Subcutaneous abdominal adipose tissue (tissue), 5 donors: Measurements from ENCODE around the gene RAB20.
"Not testable (repeated sequence)": the region's sequence is repeated elsewhere in the genome, so short reads cannot be mapped to it uniquely, and the experiment has no call there.

Source experiments
- H3K27ac ChIP-seq: one replicate; pipeline ENCODE4 v1.7.0; 2013; ENCODE audit warnings: low read depth, mild to moderate bottlenecking, inconsistent platforms, low read length, moderate library complexity
- H3K27me3 ChIP-seq, 5 donors: one replicate each; pipeline ENCODE4 v1.7.0; 2013; ENCODE audit warnings: low read length in 5 of 5, inconsistent platforms in 1 of 5; ENCODE audit not compliant: control insufficient read depth in 5 of 5, insufficient read depth in 4 of 5
- H3K36me3 ChIP-seq, 5 donors: one replicate each; pipeline ENCODE4 v1.7.0; 2013; ENCODE audit warnings: low read length in 5 of 5; ENCODE audit not compliant: control insufficient read depth in 5 of 5, insufficient read depth in 5 of 5
- H3K4me1 ChIP-seq, 5 donors: one replicate each; pipeline ENCODE4 v1.7.0; 2013; ENCODE audit warnings: low read length in 5 of 5, mild to moderate bottlenecking in 3 of 5, moderate library complexity in 1 of 5; ENCODE audit not compliant: control insufficient read depth in 5 of 5, insufficient read depth in 5 of 5
- H3K4me3 ChIP-seq, 5 donors: one replicate each; pipeline ENCODE4 v1.7.0; 2013; ENCODE audit warnings: low read length in 5 of 5, low read depth in 1 of 5
- H3K9ac ChIP-seq, 5 donors: one replicate each; pipeline ENCODE4 v1.7.0; 2013; ENCODE audit warnings: low read length in 5 of 5, mild to moderate bottlenecking in 4 of 5, moderate library complexity in 3 of 5
- H3K9me3 ChIP-seq, 5 donors: one replicate each; pipeline ENCODE4 v1.7.0; 2013; ENCODE audit warnings: low read length in 5 of 5; ENCODE audit not compliant: control insufficient read depth in 5 of 5
- donor health status: healthy.
- donor health status: healthy.
- donor health status: healthy.
- donor health status: healthy.
- donor health status: healthy.

The RAB20 gene

GRCh38 chr13:110561344-110562035 lies at the start of gene RAB20:
Gene RAB20, minus strand, starts transcription at chr13:110561722. Its CDS starts 203 bp downstream, at chr13:110561519.
- Histone ChIP-seq H3K27me3 (no peaks in the 10 kb centered on the region), H3K27ac (peak within 1 kb of the TSS; percentile 97), H3K4me3 (peak within 1 kb of the TSS; percentile 87 to 96 (median 93)), H3K36me3 (peaks cover 0 to 14% (median 5%) of the 10 kb centered on the region in 5 donors), H3K9me3 (no peaks in the 10 kb centered on the region), H3K9ac (peak within 1 kb of the TSS; percentile 90 to 94 (median 93)), H3K4me1 (peaks cover 8 to 64% (median 49%) of the 10 kb centered on the region in 5 donors)

DNA sequence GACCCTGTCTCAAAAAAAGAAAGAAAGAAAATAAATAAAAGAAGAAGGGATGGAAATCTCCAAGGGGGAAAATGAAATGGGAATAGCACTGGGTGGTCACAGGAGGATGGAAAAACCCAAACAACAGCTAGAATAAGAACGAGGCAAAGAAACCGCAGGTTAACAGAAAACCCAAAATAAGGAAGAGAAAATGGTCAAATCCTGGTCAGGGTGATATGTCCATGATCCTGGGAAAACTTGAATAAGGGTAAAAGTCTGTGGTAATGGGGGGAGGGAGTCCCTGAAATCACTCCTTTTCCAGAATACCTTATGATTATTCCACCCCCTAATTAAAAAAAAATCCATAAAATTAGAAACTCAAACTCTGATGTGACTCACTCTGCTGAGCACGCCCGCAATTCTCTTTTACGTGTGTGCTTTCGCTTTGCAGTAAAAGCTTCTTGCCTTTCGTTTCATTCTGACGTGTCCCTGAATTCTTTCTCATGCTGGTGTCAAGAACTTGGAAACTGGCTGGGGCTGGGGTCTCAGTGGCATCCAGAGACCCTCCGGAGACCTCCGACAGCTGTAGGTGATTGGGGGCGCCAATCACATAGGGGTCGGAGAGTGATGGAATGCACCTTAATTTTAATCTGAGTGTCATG lies 49.6 kb upstream of the RAB20 start:
- H3K4me3 ChIP-seq: no peak overlapping the region
- H3K27me3 ChIP-seq: peaks cover 3 to 7% (median 6%) of the 10 kb centered on the region in 5 donors
- H3K9me3 ChIP-seq: no peaks in the 10 kb centered on the region
- H3K9ac ChIP-seq: no peak overlapping the region
- no peak overlapping the region for H3K27ac ChIP-seq
- H3K36me3 ChIP-seq: no peaks in the 10 kb centered on the region
- peaks cover 0 to 7% (median 6%) of the 10 kb centered on the region in 5 donors for H3K4me1 ChIP-seq

DNA sequence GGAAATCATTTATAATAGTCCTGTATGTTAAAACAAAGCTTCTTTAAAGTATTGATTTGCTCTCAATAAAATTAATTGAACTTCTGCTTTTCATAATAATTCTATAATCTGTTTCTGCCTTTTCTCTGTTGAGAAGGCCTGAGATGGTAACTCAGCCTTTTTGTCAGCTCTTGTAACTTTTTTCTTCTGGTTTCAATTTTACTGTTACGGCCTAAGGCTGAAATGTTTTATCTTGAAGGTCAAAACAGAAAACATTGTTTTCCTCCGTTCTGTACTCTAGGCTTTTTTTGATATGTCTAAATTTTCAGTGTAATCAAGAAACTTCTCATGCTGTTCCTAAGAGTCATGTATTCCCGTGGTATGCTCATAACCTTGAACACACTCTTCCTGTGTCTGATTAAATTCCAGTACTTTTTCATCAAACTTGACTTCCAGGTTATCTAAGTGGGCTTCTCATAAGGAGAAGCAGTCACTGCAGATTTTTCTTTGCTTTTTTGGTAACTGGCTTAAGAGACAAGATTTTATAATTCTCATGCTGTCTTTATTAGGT lies 46.2 kb upstream of the RAB20 start:
- Histone ChIP-seq H3K4me3 (no peak overlapping the region), H3K27me3 (peaks cover 3 to 7% (median 6%) of the 10 kb centered on the region in 5 donors), H3K36me3 (no peaks in the 10 kb centered on the region), H3K27ac (no peak overlapping the region), H3K4me1 (no peaks in the 10 kb centered on the region), H3K9ac (no peak overlapping the region), H3K9me3 (no peaks in the 10 kb centered on the region)

DNA sequence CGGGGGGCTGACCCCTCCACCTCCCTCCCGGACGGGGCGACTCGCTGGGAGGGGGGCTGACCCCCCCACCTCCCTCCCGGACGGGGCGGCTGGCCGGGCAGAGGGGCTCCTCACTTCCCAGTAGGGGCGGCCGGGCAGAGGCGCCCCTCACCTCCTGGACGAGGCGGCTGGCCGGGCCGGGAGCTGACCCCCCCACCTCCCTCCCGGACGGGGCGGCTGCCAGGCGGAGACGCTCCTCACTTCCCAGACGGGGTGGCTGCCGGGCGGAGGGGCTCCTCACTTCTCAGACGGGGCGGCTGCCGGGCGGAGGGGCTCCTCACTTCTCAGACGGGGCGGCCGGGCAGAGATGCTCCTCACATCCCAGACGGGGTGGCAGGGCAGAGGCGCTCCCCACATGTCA lies 44.8 kb upstream of the RAB20 start:
- H3K27me3 ChIP-seq, H3K4me3 ChIP-seq, H3K9me3 ChIP-seq, H3K36me3 ChIP-seq, H3K9ac ChIP-seq, H3K4me1 ChIP-seq, H3K27ac ChIP-seq: not testable (repeated sequence)

- Histone ChIP-seq H3K9ac (no peak overlapping the region), H3K27me3 (peaks cover 0 to 2% (median under 1%) of the 10 kb centered on the region in 5 donors), H3K36me3 (no peaks in the 10 kb centered on the region), H3K9me3 (no peaks in the 10 kb centered on the region), H3K4me3 (no peak overlapping the region), H3K4me1 (no peaks in the 10 kb centered on the region), H3K27ac (no peak overlapping the region)
Measured at GRCh38 chr13:110605132-110605531, 43.6 kb upstream of the RAB20 start.

DNA sequence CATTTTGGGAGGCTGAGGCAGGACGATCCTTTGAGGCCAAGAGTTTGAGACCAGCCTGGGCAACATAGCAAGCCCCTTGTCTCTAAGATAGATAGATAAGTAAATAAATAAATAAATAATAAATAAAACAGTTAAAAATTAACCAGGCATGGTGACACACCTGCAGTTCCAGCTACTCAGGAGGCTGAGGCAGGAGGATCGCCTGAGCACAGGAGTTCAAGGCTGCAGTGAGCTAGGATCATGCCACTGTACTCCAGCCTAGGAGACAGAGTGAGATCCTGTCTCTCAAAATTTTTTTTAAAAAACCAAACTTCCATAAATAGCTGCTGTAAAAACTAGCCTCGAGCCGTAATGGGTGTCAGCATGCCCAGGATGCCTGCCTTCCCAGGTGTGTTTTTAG lies 39.5 kb upstream of the RAB20 start:
- Histone ChIP-seq H3K4me1 (peaks cover 0 to 3% (median 0%) of the 10 kb centered on the region in 5 donors), H3K27me3 (no peaks in the 10 kb centered on the region), H3K27ac (no peak overlapping the region), H3K4me3 (no peak overlapping the region), H3K36me3 (no peaks in the 10 kb centered on the region), H3K9me3 (no peaks in the 10 kb centered on the region), H3K9ac (no peak overlapping the region)

DNA sequence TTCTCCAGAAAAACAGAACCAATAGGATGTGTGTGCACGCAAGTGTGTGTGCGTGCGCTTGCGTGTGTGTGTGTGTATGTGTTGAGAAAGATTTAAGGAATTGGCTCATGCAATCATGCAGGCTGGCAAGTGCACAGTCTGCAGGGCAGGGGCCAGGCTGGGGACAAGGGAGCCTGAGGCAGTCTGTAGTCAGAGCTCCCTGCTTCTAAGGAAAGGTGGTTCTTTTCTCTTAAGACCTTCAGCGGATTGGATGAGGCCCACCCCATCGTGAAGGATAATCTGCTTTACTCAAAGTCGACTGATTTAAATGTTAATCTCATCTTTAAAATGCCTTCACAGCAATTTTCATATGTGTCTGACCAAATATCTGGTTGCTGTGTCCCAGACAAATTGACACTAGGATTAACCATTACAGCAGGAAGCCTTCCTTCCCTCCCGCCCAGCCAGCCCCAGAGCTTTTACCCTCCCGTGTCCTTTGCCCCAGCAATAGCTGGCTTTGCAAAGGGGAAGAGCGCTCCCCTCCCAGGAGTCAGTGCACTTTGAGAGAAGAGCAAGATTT lies 38.8 kb upstream of the RAB20 start:
- Histone ChIP-seq H3K4me3 (no peak overlapping the region), H3K36me3 (no peaks in the 10 kb centered on the region), H3K4me1 (peaks cover 0 to 3% (median 0%) of the 10 kb centered on the region in 5 donors), H3K27me3 (no peaks in the 10 kb centered on the region), H3K27ac (no peak overlapping the region), H3K9me3 (no peaks in the 10 kb centered on the region), H3K9ac (no peak overlapping the region)

GRCh38 chr13:110597041-110597689 lies 35.6 kb upstream of the RAB20 start:
- H3K36me3 ChIP-seq: no peaks in the 10 kb centered on the region
- H3K27me3 ChIP-seq: no peaks in the 10 kb centered on the region
- no peak overlapping the region for H3K4me3 ChIP-seq
- H3K27ac ChIP-seq: no peak overlapping the region
- no peaks in the 10 kb centered on the region for H3K9me3 ChIP-seq
- no peak overlapping the region for H3K9ac ChIP-seq
- peaks cover 0 to 3% (median 0%) of the 10 kb centered on the region in 5 donors for H3K4me1 ChIP-seq

DNA sequence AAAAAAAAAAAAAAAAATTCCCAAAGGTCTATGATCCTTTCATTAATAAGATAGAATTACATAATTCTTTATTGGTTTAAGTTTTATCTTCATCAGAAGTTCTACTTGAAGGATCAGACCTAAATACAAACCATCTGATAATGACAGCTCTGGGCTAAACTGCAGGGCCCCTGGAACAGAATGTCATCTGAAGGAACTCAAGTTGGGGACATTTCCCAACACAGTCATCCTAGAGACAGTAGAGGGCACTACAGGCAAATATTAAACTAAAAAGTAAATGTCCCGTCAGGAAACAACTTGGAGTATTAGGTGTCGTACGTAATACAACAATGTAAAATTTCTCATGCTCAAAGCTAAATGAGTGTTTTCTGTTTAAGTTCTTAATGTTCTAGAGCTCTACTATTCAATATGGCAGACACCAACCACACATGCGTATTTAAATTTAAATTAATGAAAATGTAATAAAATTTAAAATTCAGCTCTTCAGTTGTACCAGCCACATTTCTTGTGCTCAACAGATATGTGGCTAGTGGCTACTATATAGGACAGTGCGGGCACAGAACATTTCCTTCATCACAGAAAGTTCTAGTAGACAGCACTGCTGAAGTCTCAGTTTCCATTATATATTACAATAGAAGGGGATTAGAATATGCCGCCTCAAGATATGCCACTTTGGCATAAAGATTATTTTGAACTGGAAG lies 32.1 kb upstream of the RAB20 start:
- no peak overlapping the region for H3K27ac ChIP-seq
- no peak overlapping the region for H3K9ac ChIP-seq
- no peak overlapping the region for H3K4me3 ChIP-seq

More for the DNA sequence above, 32.1 kb upstream of the RAB20 start:
- H3K36me3 ChIP-seq: no peaks in the 10 kb centered on the region
- no peaks in the 10 kb centered on the region for H3K27me3 ChIP-seq
- H3K4me1 ChIP-seq: peaks cover 0 to 10% (median 7%) of the 10 kb centered on the region in 5 donors
- H3K9me3 ChIP-seq: no peaks in the 10 kb centered on the region
